ENCODE data around the gene THAP4.

Gene THAP4

DNA sequence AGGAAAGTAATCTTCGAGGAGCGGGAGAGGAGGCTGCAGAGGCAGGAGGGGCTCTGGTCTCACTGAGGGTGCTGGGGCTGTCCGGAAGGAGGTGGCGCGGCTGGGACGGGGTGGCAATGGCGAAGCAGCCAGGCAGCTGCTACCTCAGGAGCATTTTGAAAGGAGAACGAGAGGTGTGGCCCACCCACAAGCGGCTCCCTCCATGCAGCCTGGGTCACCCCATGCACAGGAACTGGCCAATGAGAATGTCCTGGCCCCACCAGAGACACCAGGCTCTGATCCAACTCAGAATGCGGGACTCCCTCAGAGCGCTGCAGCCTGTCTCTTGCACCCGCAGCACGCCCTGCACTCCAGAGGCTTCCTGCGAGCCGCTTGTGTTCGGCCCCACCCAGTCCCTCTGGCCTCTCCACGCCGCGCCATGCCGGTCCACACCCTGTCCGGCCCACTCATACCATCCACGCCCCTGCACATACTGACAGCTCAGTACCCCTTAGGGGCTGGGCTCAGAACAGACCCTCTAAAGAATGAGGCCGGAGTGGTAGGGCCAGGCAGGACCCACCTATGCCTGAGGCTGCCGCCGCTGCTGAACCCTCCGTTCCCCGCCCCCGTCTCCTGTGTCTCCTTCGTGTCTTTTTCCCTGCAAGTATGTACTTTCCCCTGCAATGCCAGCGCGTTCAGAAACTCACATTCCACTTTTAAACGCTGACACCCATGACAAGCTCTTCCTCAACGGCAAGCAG is 84.8 kb downstream of the THAP4 start:
- H4K20me1 ChIP-seq (ENCODE audit: insufficient read depth, low read length), result no peaks in the 10 kb centered on the region
- H3K4me2 ChIP-seq (ENCODE audit: low read length), result no peak overlapping the region
- H3K27me3 ChIP-seq (ENCODE audit: low read depth, low read length), result no peaks in the 10 kb centered on the region
- H3K4me3 ChIP-seq (ENCODE audit: low read length), result no peak overlapping the region
- no peak overlapping the region for H3K27ac ChIP-seq (ENCODE audit: low read length)
- H3K4me1 ChIP-seq (ENCODE audit: low read length), result no peaks in the 10 kb centered on the region
- H2AFZ ChIP-seq (ENCODE audit: low read depth, low read length), result no peak overlapping the region
- no peaks in the 10 kb centered on the region for H3K9me3 ChIP-seq (ENCODE audit: insufficient read depth, low read length)
- no peak overlapping the region for H3K9ac ChIP-seq (ENCODE audit: low read length)
- H3K79me2 ChIP-seq (ENCODE audit: low read length), result no peaks in the 10 kb centered on the region
- TF ChIP-seq, protein P1, sequence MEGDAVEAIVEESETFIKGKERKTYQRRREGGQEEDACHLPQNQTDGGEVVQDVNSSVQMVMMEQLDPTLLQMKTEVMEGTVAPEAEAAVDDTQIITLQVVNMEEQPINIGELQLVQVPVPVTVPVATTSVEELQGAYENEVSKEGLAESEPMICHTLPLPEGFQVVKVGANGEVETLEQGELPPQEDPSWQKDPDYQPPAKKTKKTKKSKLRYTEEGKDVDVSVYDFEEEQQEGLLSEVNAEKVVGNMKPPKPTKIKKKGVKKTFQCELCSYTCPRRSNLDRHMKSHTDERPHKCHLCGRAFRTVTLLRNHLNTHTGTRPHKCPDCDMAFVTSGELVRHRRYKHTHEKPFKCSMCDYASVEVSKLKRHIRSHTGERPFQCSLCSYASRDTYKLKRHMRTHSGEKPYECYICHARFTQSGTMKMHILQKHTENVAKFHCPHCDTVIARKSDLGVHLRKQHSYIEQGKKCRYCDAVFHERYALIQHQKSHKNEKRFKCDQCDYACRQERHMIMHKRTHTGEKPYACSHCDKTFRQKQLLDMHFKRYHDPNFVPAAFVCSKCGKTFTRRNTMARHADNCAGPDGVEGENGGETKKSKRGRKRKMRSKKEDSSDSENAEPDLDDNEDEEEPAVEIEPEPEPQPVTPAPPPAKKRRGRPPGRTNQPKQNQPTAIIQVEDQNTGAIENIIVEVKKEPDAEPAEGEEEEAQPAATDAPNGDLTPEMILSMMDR (IDR thresholded peaks at IDR 0.05; ENCODE audit: low read depth, low read length), result no peak
- TF ChIP-seq EZH2phosphoT487 (IDR thresholded peaks at IDR 0.05; ENCODE audit: low read depth), result no peak
- H3K36me3 ChIP-seq (replicated peaks; ENCODE audit: low read depth, low read length), result no peaks in the 10 kb centered on the region

DNA sequence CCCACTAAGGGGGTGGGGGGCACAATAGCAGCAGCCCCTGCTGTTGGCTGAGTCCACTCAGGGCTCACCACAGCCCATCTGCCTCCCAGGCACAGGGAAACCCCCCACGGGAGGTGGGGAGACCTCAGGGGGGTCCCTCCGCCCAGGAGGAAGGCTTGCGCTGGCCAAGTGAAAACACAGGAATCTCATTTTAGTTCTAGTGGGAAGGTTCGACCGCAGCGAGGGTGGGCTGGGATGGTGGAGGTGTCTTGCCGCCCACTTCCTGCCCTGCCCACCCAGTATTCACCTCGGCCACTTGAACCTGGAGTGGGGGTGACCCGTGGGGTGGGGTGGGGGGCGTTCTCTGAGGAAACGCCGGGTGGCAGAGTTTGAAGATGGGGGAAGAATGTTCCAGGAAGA is 85.4 kb downstream of the THAP4 start:
- H3K27ac ChIP-seq (ENCODE audit: low read length), result no peak overlapping the region
- no peak overlapping the region for H3K9ac ChIP-seq (ENCODE audit: low read length)
- H3K36me3 ChIP-seq (replicated peaks; ENCODE audit: low read depth, low read length), result no peaks in the 10 kb centered on the region

DNA sequence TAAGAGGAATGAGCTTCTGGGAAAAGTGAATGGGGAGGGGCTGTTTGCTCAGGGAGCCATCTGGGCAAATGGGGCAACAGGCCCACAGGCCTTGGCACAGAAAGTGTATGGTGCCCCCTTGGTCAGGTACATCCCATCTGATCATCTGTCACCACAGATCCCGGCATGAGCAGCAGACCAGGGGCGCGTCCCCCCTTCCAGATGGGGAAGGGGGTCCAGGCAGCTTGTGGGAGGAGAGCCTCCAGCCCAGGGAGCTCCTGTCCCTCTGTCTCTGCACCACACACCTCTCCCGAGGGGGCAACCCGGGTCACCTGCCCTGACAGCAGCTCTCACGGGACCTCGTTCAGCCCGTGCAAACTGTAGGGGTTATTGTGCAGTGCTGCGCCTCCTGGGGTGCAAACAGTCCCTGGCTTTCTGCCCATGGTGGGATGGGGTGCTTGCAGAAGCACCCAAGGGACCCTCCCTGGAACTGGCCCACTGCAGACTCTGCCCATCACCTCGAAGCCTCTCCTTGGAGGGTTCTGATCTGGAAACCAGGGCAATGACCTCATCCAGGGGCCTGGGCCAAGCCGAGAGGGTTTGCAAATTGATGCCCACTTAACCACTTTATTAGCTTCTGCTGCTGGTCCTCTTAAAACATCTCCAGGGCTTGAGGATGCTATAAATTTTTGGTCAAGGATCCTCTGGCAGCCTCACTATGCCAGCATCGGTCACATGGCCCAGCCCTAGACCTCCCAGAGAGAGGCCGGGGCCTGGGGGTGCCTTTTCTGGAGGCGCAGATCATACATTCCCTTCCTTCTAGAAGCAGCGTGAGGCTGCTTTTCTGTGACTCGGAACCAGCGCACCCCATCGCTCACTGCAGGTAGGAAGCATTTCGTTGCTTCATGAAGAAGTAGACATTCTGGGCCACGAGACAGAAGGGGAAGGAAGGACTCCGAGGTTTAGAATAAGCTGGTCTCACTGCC is 86.1 kb downstream of the THAP4 start:
- Histone ChIP-seq H3K36me3 (replicated peaks; ENCODE audit: low read depth, low read length) (no peaks in the 10 kb centered on the region), H3K4me1 (ENCODE audit: low read length) (no peaks in the 10 kb centered on the region), H4K20me1 (ENCODE audit: insufficient read depth, low read length) (no peaks in the 10 kb centered on the region), H2AFZ (ENCODE audit: low read depth, low read length) (no peak overlapping the region), H3K27me3 (ENCODE audit: low read depth, low read length) (no peaks in the 10 kb centered on the region), H3K4me2 (ENCODE audit: low read length) (no peak overlapping the region), H3K27ac (ENCODE audit: low read length) (no peak overlapping the region), H3K4me3 (ENCODE audit: low read length) (no peak overlapping the region), H3K9ac (ENCODE audit: low read length) (no peak overlapping the region), H3K9me3 (ENCODE audit: insufficient read depth, low read length) (no peaks in the 10 kb centered on the region), H3K79me2 (ENCODE audit: low read length) (no peaks in the 10 kb centered on the region)
- TF ChIP-seq, protein P1 (IDR thresholded peaks at IDR 0.05; ENCODE audit: low read depth, low read length), result no peak
- TF ChIP-seq EZH2phosphoT487 (IDR thresholded peaks at IDR 0.05; ENCODE audit: low read depth), result no peak

More for the DNA sequence above, 85.4 kb downstream of the THAP4 start:
- no peaks in the 10 kb centered on the region for H3K9me3 ChIP-seq (ENCODE audit: insufficient read depth, low read length)
- no peaks in the 10 kb centered on the region for H3K79me2 ChIP-seq (ENCODE audit: low read length)
- H3K27me3 ChIP-seq (ENCODE audit: low read depth, low read length), result no peaks in the 10 kb centered on the region
- TF ChIP-seq, protein P1 (IDR thresholded peaks at IDR 0.05; ENCODE audit: low read depth, low read length), result no peak
- no peak for TF ChIP-seq EZH2phosphoT487 (IDR thresholded peaks at IDR 0.05; ENCODE audit: low read depth)
- H4K20me1 ChIP-seq (ENCODE audit: insufficient read depth, low read length), result no peaks in the 10 kb centered on the region
- no peak overlapping the region for H2AFZ ChIP-seq (ENCODE audit: low read depth, low read length)
- H3K4me2 ChIP-seq (ENCODE audit: low read length), result no peak overlapping the region
- H3K4me1 ChIP-seq (ENCODE audit: low read length), result no peaks in the 10 kb centered on the region
- H3K4me3 ChIP-seq (ENCODE audit: low read length), result no peak overlapping the region

GRCh38 chr2:241548451-241548835 is 88.5 kb downstream of the THAP4 start:
- Histone ChIP-seq H3K27me3 (ENCODE audit: low read depth, low read length) (no peaks in the 10 kb centered on the region), H3K4me1 (ENCODE audit: low read length) (no peaks in the 10 kb centered on the region), H3K9me3 (ENCODE audit: insufficient read depth, low read length) (no peaks in the 10 kb centered on the region), H3K4me3 (ENCODE audit: low read length) (no peak overlapping the region), H3K4me2 (ENCODE audit: low read length) (no peak overlapping the region), H3K79me2 (ENCODE audit: low read length) (no peaks in the 10 kb centered on the region), H3K27ac (ENCODE audit: low read length) (no peak overlapping the region), H3K9ac (ENCODE audit: low read length) (no peak overlapping the region), H3K36me3 (replicated peaks; ENCODE audit: low read depth, low read length) (no peaks in the 10 kb centered on the region), H2AFZ (ENCODE audit: low read depth, low read length) (no peak overlapping the region), H4K20me1 (ENCODE audit: insufficient read depth, low read length) (no peaks in the 10 kb centered on the region)
- TF ChIP-seq, protein P1 (IDR thresholded peaks at IDR 0.05; ENCODE audit: low read depth, low read length), result no peak
- TF ChIP-seq EZH2phosphoT487 (IDR thresholded peaks at IDR 0.05; ENCODE audit: low read depth), result no peak
